AG04449 (cell line): ENCODE data around the gene SLIT1.

Experiments
- CTCF ChIA-PET: fragments of 350-600 bp; formaldehyde crosslinking; extraction: SDS; loops from one replicate; lab custom pipeline; 2021; ENCODE audit warnings: antibody characterized with exemption; lab: Yijun Ruan, JAX
- POLR2A ChIA-PET: fragments of 400-600, 350-600 bp; formaldehyde crosslinking; extraction: SDS; loops from one replicate; lab custom pipeline; 2020; ENCODE audit warnings: antibody characterized with exemption, inconsistent platforms; lab: Yijun Ruan, JAX
- DNase-seq: peaks from one replicate; pipeline ENCODE4 v3.0.0-alpha.2; 2010; ENCODE audit warnings: low read depth, low spot score
- H3K4me3 ChIP-seq: 2 replicates; pipeline ENCODE4 v1.5.1; 2011; ENCODE audit warnings: low read depth, mild to moderate bottlenecking, control low read depth, low read length
- CTCF ChIP-seq: IDR thresholded peaks from one replicate; pipeline ENCODE4 v1.5.1; 2011; ENCODE audit warnings: mild to moderate bottlenecking, moderate library complexity, low read length, control low read depth, inconsistent platforms; ENCODE audit not compliant: insufficient read depth; ENCODE audit errors: missing control alignments

The SLIT1 gene

GRCh38 chr10:97060441-97061084 lies 125.2 kb downstream of the SLIT1 start:
- no peak overlapping the region for H3K4me3 ChIP-seq
- ChIA-PET POLR2A (interaction anchor here (0.6 kb wide), 1 partner anchor 165 kb away, joined by 3 read pairs; no protein-coding TSS in a partner anchor), CTCF (interaction anchor here (1.4 to 7.1 kb wide), 4 partner anchors 12 to 150 kb away, joined by 4 to 51 read pairs (median 11); no protein-coding TSS in a partner anchor)
- TF ChIP-seq CTCF = no peak
- DNase-seq = no peak

- no peak for DNase-seq
- no peak for TF ChIP-seq CTCF
- ChIA-PET POLR2A (no interaction called here), CTCF (interaction anchor here (2.4 to 7.1 kb wide), 3 partner anchors 13 to 151 kb away, joined by 11 to 51 read pairs (median 11); no protein-coding TSS in a partner anchor)
- H3K4me3 ChIP-seq = no peak overlapping the region
Measured at GRCh38 chr10:97059872-97060205, 125.9 kb downstream of the SLIT1 start.

- no peak for DNase-seq
- TF ChIP-seq CTCF = no peak
- ChIA-PET POLR2A (no interaction called here), CTCF (interaction anchor here (1.2 to 7.1 kb wide), 5 partner anchors 14 to 151 kb away, joined by 4 to 51 read pairs (median 11); no protein-coding TSS in a partner anchor)
- no peak overlapping the region for H3K4me3 ChIP-seq
Measured at GRCh38 chr10:97059006-97059871, 126.5 kb downstream of the SLIT1 start.

GRCh38 chr10:97058521-97058920 lies 127.2 kb downstream of the SLIT1 start:
- CTCF ChIA-PET = interaction anchor here (0.8 to 7.1 kb wide), 5 partner anchors 14 to 175 kb away, joined by 3 to 51 read pairs (median 4); no protein-coding TSS in a partner anchor
- TF ChIP-seq CTCF = no peak
- no peak for DNase-seq
- H3K4me3 ChIP-seq = no peak overlapping the region
- POLR2A ChIA-PET = no interaction called here

GRCh38 chr10:97057491-97058235 lies 128.1 kb downstream of the SLIT1 start:
- ChIA-PET POLR2A (no interaction called here), CTCF (interaction anchor here (0.8 to 7.1 kb wide), 6 partner anchors 15 to 177 kb away, joined by 3 to 51 read pairs (median 4); no protein-coding TSS in a partner anchor)
- H3K4me3 ChIP-seq = no peak overlapping the region
- no peak for TF ChIP-seq CTCF
- DNase-seq = no peak
